Stimulated activated naive CD8-positive, alpha-beta T cell treated with anti-CD3 and anti-CD28 coated beads, Interleukin-15, amount 100 ng/mL, for 72 hours (primary cell): ENCODE data around the gene SLC30A4.

Experiments
- ATAC-seq: fragments of 150-1000 bp; cut with Tn5 transposase; 2 replicates; pipeline ENCODE4 v1.10.0; 2021; ENCODE audit warnings: mild to moderate bottlenecking, moderate library complexity
- DNase-seq, 2 donors: peaks; one replicate each; pipeline ENCODE4 v3.0.0; 2021 to 2022
- H3K27ac Mint-ChIP-seq, 2 donors: one replicate each; pipeline ENCODE4 v1.8.0; 2022; ENCODE audit warnings: mild to moderate bottlenecking in 2 of 2, mixed read lengths in 2 of 2, moderate library complexity in 2 of 2
- H3K27me3 Mint-ChIP-seq: one replicate; pipeline ENCODE4 v1.8.0; 2022; ENCODE audit warnings: mixed read lengths
- H3K4me1 Mint-ChIP-seq: one replicate; pipeline ENCODE4 v1.8.0; 2022; ENCODE audit warnings: mild to moderate bottlenecking, mixed read lengths
- H3K4me3 Mint-ChIP-seq, 2 donors: one replicate each; pipeline ENCODE4 v1.8.0; 2022; ENCODE audit warnings: mild to moderate bottlenecking in 2 of 2, mixed read lengths in 2 of 2, moderate library complexity in 1 of 2
- H3K9me3 Mint-ChIP-seq, 2 donors: one replicate each; pipeline ENCODE4 v1.8.0; 2022; ENCODE audit warnings: mixed read lengths in 2 of 2

SLC30A4 gene

GRCh38 chr15:45473068-45473467 is 49.5 kb downstream of the SLC30A4 start:
- H3K27ac Mint-ChIP-seq, result peak overlapping the region in 1 of 2 donors; percentile 15
- H3K4me1 Mint-ChIP-seq, result no peaks in the 10 kb centered on the region
- peaks cover 25% of the 10 kb centered on the region for H3K27me3 Mint-ChIP-seq
- H3K4me3 Mint-ChIP-seq, result no peak overlapping the region
- no peaks in the 10 kb centered on the region for H3K9me3 Mint-ChIP-seq
- DNase-seq (no peak), ATAC-seq (no peak)

GRCh38 chr15:45471151-45471550 is 51.4 kb downstream of the SLC30A4 start:
- H3K27me3 Mint-ChIP-seq, result peaks cover 29% of the 10 kb centered on the region
- H3K4me1 Mint-ChIP-seq, result no peaks in the 10 kb centered on the region
- H3K27ac Mint-ChIP-seq, result no peak overlapping the region
- no peak overlapping the region for H3K4me3 Mint-ChIP-seq
- ATAC-seq (no peak), DNase-seq (no peak)
- H3K9me3 Mint-ChIP-seq, result no peaks in the 10 kb centered on the region

- DNase-seq (no peak), ATAC-seq (no peak)
- H3K27ac Mint-ChIP-seq, result no peak overlapping the region
- peaks cover 29% of the 10 kb centered on the region for H3K27me3 Mint-ChIP-seq
- no peaks in the 10 kb centered on the region for H3K9me3 Mint-ChIP-seq
- H3K4me3 Mint-ChIP-seq, result no peak overlapping the region
- H3K4me1 Mint-ChIP-seq, result no peaks in the 10 kb centered on the region
Observed at GRCh38 chr15:45469441-45469840, 53.1 kb downstream of the SLC30A4 start.

GRCh38 chr15:45469027-45469426 is 53.5 kb downstream of the SLC30A4 start:
- Mint-ChIP-seq H3K4me3 (no peak overlapping the region), H3K27me3 (peaks cover 29% of the 10 kb centered on the region), H3K27ac (no peak overlapping the region), H3K4me1 (no peaks in the 10 kb centered on the region), H3K9me3 (no peaks in the 10 kb centered on the region)
- ATAC-seq, result no peak
- DNase-seq, result no peak

- Mint-ChIP-seq H3K4me3 (no peak overlapping the region), H3K9me3 (no peaks in the 10 kb centered on the region), H3K27me3 (peaks cover 29% of the 10 kb centered on the region), H3K4me1 (no peaks in the 10 kb centered on the region), H3K27ac (no peak overlapping the region)
- no peak for DNase-seq
- no peak for ATAC-seq
Observed at GRCh38 chr15:45468294-45468693, 54.3 kb downstream of the SLC30A4 start.

- Mint-ChIP-seq H3K27ac (no peak overlapping the region), H3K4me1 (peaks cover 46% of the 10 kb centered on the region), H3K9me3 (no peaks in the 10 kb centered on the region), H3K4me3 (peak overlapping the region; percentile 77 to 84), H3K27me3 (no peaks in the 10 kb centered on the region)
- ATAC-seq, result no peak
- peak; percentile 74 to 76 for DNase-seq
Observed at GRCh38 chr15:45458746-45459403, 63.7 kb downstream of the SLC30A4 start.

GRCh38 chr15:45457641-45458539 is 64.7 kb downstream of the SLC30A4 start:
- no peaks in the 10 kb centered on the region for H3K9me3 Mint-ChIP-seq
- ATAC-seq (peak; percentile 69), DNase-seq (peak; percentile 77 to 82)
- no peaks in the 10 kb centered on the region for H3K27me3 Mint-ChIP-seq
- peak overlapping the region; percentile 67 for H3K27ac Mint-ChIP-seq
- H3K4me3 Mint-ChIP-seq, result peak overlapping the region; percentile 77 to 84
- H3K4me1 Mint-ChIP-seq, result peaks cover 48% of the 10 kb centered on the region

- Mint-ChIP-seq H3K4me1 (peaks cover 48% of the 10 kb centered on the region), H3K27me3 (no peaks in the 10 kb centered on the region), H3K27ac (peak overlapping the region in 1 of 2 donors; percentile 67), H3K9me3 (peaks cover 3 to 6% of the 10 kb centered on the region in 2 donors), H3K4me3 (peak overlapping the region; percentile 77 to 84)
- no peak for DNase-seq
- ATAC-seq, result peak; percentile 3
Observed at GRCh38 chr15:45457220-45457619, 65.3 kb downstream of the SLC30A4 start.

GRCh38 chr15:45456212-45457106 is 66.1 kb downstream of the SLC30A4 start:
- Mint-ChIP-seq H3K4me3 (peak overlapping the region; percentile 77 to 84), H3K27me3 (no peaks in the 10 kb centered on the region), H3K4me1 (peaks cover 48% of the 10 kb centered on the region), H3K27ac (peak overlapping the region; percentile 40 to 76), H3K9me3 (peaks cover 4 to 7% of the 10 kb centered on the region in 2 donors)
- DNase-seq (peak; percentile 35 to 73), ATAC-seq (peak; percentile 75)

- ATAC-seq (peak; percentile 63), DNase-seq (peak; percentile 40 to 61)
- peak overlapping the region; percentile 61 to 68 for H3K4me3 Mint-ChIP-seq
- peaks cover 4 to 7% of the 10 kb centered on the region in 2 donors for H3K9me3 Mint-ChIP-seq
- peaks cover 48% of the 10 kb centered on the region for H3K4me1 Mint-ChIP-seq
- no peaks in the 10 kb centered on the region for H3K27me3 Mint-ChIP-seq
- H3K27ac Mint-ChIP-seq, result peak overlapping the region; percentile 63 to 86
Observed at GRCh38 chr15:45454814-45455213, 67.7 kb downstream of the SLC30A4 start.

- DNase-seq (no peak), ATAC-seq (no peak)
- H3K9me3 Mint-ChIP-seq, result peaks cover 4 to 7% of the 10 kb centered on the region in 2 donors
- no peaks in the 10 kb centered on the region for H3K27me3 Mint-ChIP-seq
- no peak overlapping the region for H3K27ac Mint-ChIP-seq
- H3K4me3 Mint-ChIP-seq, result no peak overlapping the region
- peaks cover 24% of the 10 kb centered on the region for H3K4me1 Mint-ChIP-seq
Observed at GRCh38 chr15:45451265-45451664, 71.3 kb downstream of the SLC30A4 start.

- H3K27me3 Mint-ChIP-seq, result no peaks in the 10 kb centered on the region
- H3K4me1 Mint-ChIP-seq, result peaks cover 15% of the 10 kb centered on the region
- DNase-seq, result no peak
- peaks cover 4 to 7% of the 10 kb centered on the region in 2 donors for H3K9me3 Mint-ChIP-seq
- H3K4me3 Mint-ChIP-seq, result no peak overlapping the region
- peak overlapping the region; percentile 1 to 64 for H3K27ac Mint-ChIP-seq
- ATAC-seq, result no peak
Observed at GRCh38 chr15:45449916-45450867, 72.4 kb downstream of the SLC30A4 start.

- Mint-ChIP-seq H3K4me1 (peaks cover 7% of the 10 kb centered on the region), H3K27me3 (no peaks in the 10 kb centered on the region), H3K27ac (peak overlapping the region in 1 of 2 donors; percentile 64), H3K4me3 (no peak overlapping the region), H3K9me3 (peaks cover 4 to 7% of the 10 kb centered on the region in 2 donors)
- no peak for ATAC-seq
- no peak for DNase-seq
Observed at GRCh38 chr15:45449395-45449794, 73.2 kb downstream of the SLC30A4 start.
